H1 (cell line): ENCODE results near the gene TMEM107. TPM values are rescaled to one million over a fixed set of nuclear protein-coding genes. Genes with fewer than 3 reads are reported as not detected.

Source experiments
- CTCF ChIA-PET: fragments of 300-600 bp; sonication (Branson Sonifier 250); formaldehyde crosslinking; loops from one replicate; lab custom pipeline; 2021; ENCODE audit not compliant: partially characterized antibody; lab: Charles Lee
- POLR2A ChIA-PET: fragments of 300-600 bp; sonication (Branson Sonifier 250); formaldehyde crosslinking; loops from one replicate; lab custom pipeline; 2021; ENCODE audit warnings: inconsistent platforms; ENCODE audit not compliant: partially characterized antibody; lab: Charles Lee
- DNase-seq, 2 experiments: peaks; one replicate each; pipeline versions ENCODE4 v3.0.0 to v3.0.0-alpha.2; 2010 to 2022; ENCODE audit warnings: low spot score in 2 of 2, low read depth in 1 of 2, mixed read lengths in 1 of 2
- FAIRE-seq: peaks from 2 replicates; lab custom pipeline; 2011; peaks lifted over from hg19 to GRCh38; lab: Jason Lieb, UNC
- H2AFZ ChIP-seq: 2 replicates; pipeline ENCODE4 v1.8.1; 2012; ENCODE audit warnings: low read length, inconsistent platforms
- H2AK5ac ChIP-seq: 2 replicates; pipeline ENCODE4 v1.6.1; 2013; ENCODE audit warnings: low read depth, low read length
- H2BK120ac ChIP-seq: replicated peaks from 2 replicates; pipeline ENCODE3; 2013; ENCODE audit warnings: low read depth, low read length, inconsistent platforms
- H2BK12ac ChIP-seq: 2 replicates; pipeline ENCODE4 v1.6.1; 2013; ENCODE audit warnings: low read depth, low read length
- H2BK15ac ChIP-seq: 2 replicates; pipeline ENCODE4 v1.6.1; 2013; ENCODE audit warnings: low read length
- H2BK20ac ChIP-seq: 2 replicates; pipeline ENCODE4 v1.6.1; 2013; ENCODE audit warnings: low read length
- H2BK5ac ChIP-seq: 2 replicates; pipeline ENCODE4 v1.6.1; 2013; ENCODE audit warnings: low read depth, low read length
- H3K14ac ChIP-seq: 2 replicates; pipeline ENCODE4 v1.6.1; 2013; ENCODE audit warnings: inconsistent platforms; ENCODE audit not compliant: insufficient read length
- H3K18ac ChIP-seq: 2 replicates; pipeline ENCODE4 v1.6.1; 2013; ENCODE audit warnings: low read length; ENCODE audit errors: extremely low read depth
- H3K23ac ChIP-seq: 2 replicates; pipeline ENCODE4 v1.6.1; 2013; ENCODE audit warnings: inconsistent platforms; ENCODE audit not compliant: insufficient read length
- H3K23me2 ChIP-seq: 2 replicates; pipeline ENCODE4 v1.6.1; 2013; ENCODE audit warnings: low read depth, low read length
- H3K27ac ChIP-seq: 2 replicates; pipeline ENCODE4 v1.6.1; 2011; ENCODE audit warnings: low read depth, low read length, inconsistent platforms
- H3K27me3 ChIP-seq, 4 experiments: replicated peaks in 1 of 4; 1 replicate in 1 of 4; 2 replicates in 3 of 4; pipeline versions ENCODE4 v1.6.1 to v1.8.1; 2011 to 2013; ENCODE audit warnings: low read length in 3 of 4, mild to moderate bottlenecking in 3 of 4, inconsistent platforms in 2 of 4, mixed read lengths in 2 of 4, moderate library complexity in 1 of 4; ENCODE audit not compliant: control insufficient read depth in 3 of 4, insufficient read depth in 3 of 4; ENCODE audit errors: extremely low read depth in 1 of 4
- H3K36me3 ChIP-seq, 4 experiments: 2 replicates each; pipeline versions ENCODE4 v1.6.1 to v1.8.1; 2011 to 2013; ENCODE audit warnings: mild to moderate bottlenecking in 4 of 4, low read length in 3 of 4, moderate library complexity in 2 of 4, control low read depth in 1 of 4, inconsistent platforms in 1 of 4; ENCODE audit not compliant: insufficient read depth in 4 of 4, control insufficient read depth in 2 of 4
- H3K4ac ChIP-seq: replicated peaks from 2 replicates; pipeline ENCODE3; 2013; ENCODE audit warnings: low read length, low read depth, mixed read lengths, inconsistent platforms; ENCODE audit not compliant: insufficient read length
- H3K4me1 ChIP-seq, 4 experiments: replicated peaks in 1 of 4; 1 replicate in 1 of 4; 2 replicates in 3 of 4; pipeline versions ENCODE4 v1.6.1 to v1.8.1; 2011 to 2013; ENCODE audit warnings: low read length in 3 of 4, inconsistent platforms in 2 of 4, mixed read lengths in 1 of 4; ENCODE audit not compliant: insufficient read depth in 4 of 4, control insufficient read depth in 3 of 4
- H3K4me2 ChIP-seq, 2 experiments: 2 replicates each; pipeline versions ENCODE4 v1.6.1 to v1.8.1; 2011 to 2013; ENCODE audit warnings: low read depth in 2 of 2, low read length in 2 of 2, control low read depth in 1 of 2, inconsistent platforms in 1 of 2, mild to moderate bottlenecking in 1 of 2; ENCODE audit not compliant: insufficient read depth in 1 of 2
- H3K4me3 ChIP-seq, 4 experiments: fragments of 200-600, 300-600 bp in 1 of 4; sonication (generic), shearing (Covaris generic), sonication (Bioruptor Twin) in 1 of 4; 2 replicates each; pipeline versions ENCODE4 v1.5.1 to v1.8.1; 2011 to 2016; ENCODE audit warnings: low read length in 4 of 4, low read depth in 3 of 4, control low read depth in 2 of 4, inconsistent platforms in 2 of 4, mild to moderate bottlenecking in 2 of 4, mixed read lengths in 1 of 4, moderate library complexity in 1 of 4; ENCODE audit not compliant: insufficient read depth in 2 of 4; ENCODE audit errors: extremely low read depth in 1 of 4
- H3K56ac ChIP-seq: replicated peaks from 2 replicates; pipeline ENCODE3; 2013; ENCODE audit warnings: low read depth, mild to moderate bottlenecking, mixed read lengths, low read length, inconsistent platforms; ENCODE audit not compliant: insufficient read length
- H3K79me1 ChIP-seq: 2 replicates; pipeline ENCODE4 v1.6.1; 2013; ENCODE audit warnings: low read depth, low read length, control low read depth
- H3K79me2 ChIP-seq, 2 experiments: 2 replicates each; pipeline versions ENCODE4 v1.6.1 to v1.8.1; 2012 to 2013; ENCODE audit warnings: low read length in 2 of 2, mild to moderate bottlenecking in 2 of 2, inconsistent platforms in 1 of 2; ENCODE audit not compliant: insufficient read depth in 2 of 2, control insufficient read depth in 1 of 2
- H3K9ac ChIP-seq, 4 experiments: replicated peaks in 1 of 4; 1 replicate in 1 of 4; 2 replicates in 3 of 4; pipeline versions ENCODE4 v1.6.1 to v1.8.1; 2011 to 2013; ENCODE audit warnings: low read depth in 3 of 4, low read length in 3 of 4, control low read depth in 2 of 4, mild to moderate bottlenecking in 2 of 4, moderate library complexity in 2 of 4, inconsistent platforms in 1 of 4; ENCODE audit errors: extremely low read depth in 1 of 4
- H3K9me3 ChIP-seq, 2 experiments: 2 replicates each; pipeline versions ENCODE4 v1.6.1 to v1.8.1; 2012 to 2013; ENCODE audit warnings: mild to moderate bottlenecking in 2 of 2, moderate library complexity in 2 of 2, control low read depth in 1 of 2, inconsistent platforms in 1 of 2, low read depth in 1 of 2, low read length in 1 of 2, mixed read lengths in 1 of 2; ENCODE audit not compliant: insufficient read depth in 2 of 2
- H4K20me1 ChIP-seq, 2 experiments: replicated peaks in 1 of 2; 2 replicates each; pipeline versions ENCODE3 to v1.8.1; 2011 to 2013; ENCODE audit warnings: inconsistent platforms in 2 of 2, low read length in 2 of 2, mild to moderate bottlenecking in 1 of 2; ENCODE audit not compliant: insufficient read depth in 2 of 2, control insufficient read depth in 1 of 2
- H4K5ac ChIP-seq: 2 replicates; pipeline ENCODE4 v1.6.1; 2013; ENCODE audit warnings: low read length, low read depth, mixed read lengths, inconsistent platforms; ENCODE audit not compliant: insufficient read length
- H4K8ac ChIP-seq: 2 replicates; pipeline ENCODE4 v1.8.0; 2013; ENCODE audit warnings: mild to moderate bottlenecking, moderate library complexity, low read length, inconsistent platforms; ENCODE audit not compliant: insufficient read depth; ENCODE audit errors: extremely low read depth
- H4K91ac ChIP-seq: replicated peaks from 2 replicates; pipeline ENCODE3; 2013; ENCODE audit warnings: low read length, mixed read lengths, inconsistent platforms; ENCODE audit not compliant: insufficient read length
- TAF7 ChIP-seq: optimal IDR thresholded peaks from 2 replicates; pipeline ENCODE3; 2011; ENCODE audit warnings: low read depth, mild to moderate bottlenecking, inconsistent platforms, low read length, moderate library complexity, borderline replicate concordance
- WGBS, 2 experiments: shearing (Covaris generic) in 1 of 2; methylation state at CpG; one replicate each; pipeline versions ENCODE4 v1.1.6 to v1.1.7; 2013 to 2015; ENCODE audit warnings: low lambda C conversion rate in 2 of 2, mixed read lengths in 2 of 2, inconsistent platforms in 1 of 2, low coverage in 1 of 2, missing lambda C conversion rate in 1 of 2; ENCODE audit not compliant: insufficient replicate concordance in 2 of 2, insufficient coverage in 1 of 2, insufficient read length in 1 of 2; ENCODE audit errors: extremely low coverage in 1 of 2, missing lambda C conversion rate in 1 of 2; 5-methylcytosine and 5-hydroxymethylcytosine counted together
- polyA plus RNA-seq, 7 experiments: library from polyadenylated mRNA; depleted of rRNA in 3 of 7; stranded (reverse) in 5 of 7; unstranded in 2 of 7; fragments of >200 nt in 5 of 7; fragments of 200-250 nt in 2 of 7; gene quantifications; 1 replicate in 5 of 7; 2 replicates in 1 of 7; 4 replicates in 1 of 7; pipeline versions ENCODE4 v1.2.1 to v1.2.3, GENCODE V29; 2011 to 2013; ENCODE audit warnings: missing spikeins in 2 of 7, mixed read lengths in 2 of 7
- total RNA-seq: library from RNA; stranded (reverse); fragmentation: NEBNext Ultra II Directional; extraction: Animal tissue kit (Norgen Biotek cat#: 25700); gene quantifications from 2 replicates; pipeline ENCODE4 v1.2.1, GENCODE V29; 2021

The TMEM107 gene
- total and polyA plus RNA-seq, 2 of the 8 experiments (the other 6 are each of a cell fraction or from before 2014, with no cell fraction given), result 17.3 to 21.5 TPM

DNA sequence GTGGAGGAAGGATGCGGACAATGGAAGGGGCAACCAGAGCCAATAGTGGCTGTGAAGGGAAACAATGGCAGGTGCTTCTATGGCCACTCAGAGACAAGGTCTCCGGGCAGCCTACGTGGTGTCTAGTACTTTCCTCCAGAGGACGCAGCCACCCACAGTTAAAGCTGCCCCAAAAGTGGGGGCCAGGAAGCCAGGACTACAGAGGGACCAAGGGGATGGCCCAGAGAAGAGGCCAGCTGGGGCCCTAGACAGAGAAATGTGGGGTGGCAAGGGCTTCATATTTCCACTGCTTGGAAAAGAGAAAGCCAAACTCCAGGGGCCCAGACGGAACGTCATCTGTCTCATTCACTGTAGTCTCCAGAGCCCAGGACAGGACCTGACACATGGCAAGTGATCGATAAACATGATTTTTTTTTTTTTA lies 23.1 kb downstream of the TMEM107 start:
- TF ChIP-seq TAF7, result no peak
- Histone ChIP-seq H3K4ac (no peak overlapping the region), H3K36me3 (peaks cover 8 to 15% (median 12%) of the 10 kb centered on the region in 4 experiments; a peak in 6 of 8 replicates), H3K18ac (no peak overlapping the region), H2BK120ac (no peak overlapping the region), H3K9ac (peak overlapping the region in 2 of 4 experiments; percentile 4 to 27; a peak in 1 of 7 replicates), H4K8ac (peak overlapping the region; percentile 7; the same call in 1 of the 2 replicates), H3K27me3 (no peaks in the 10 kb centered on the region), H4K20me1 (peaks cover 0 to 18% of the 10 kb centered on the region in 2 experiments), H2BK12ac (peak overlapping the region; percentile 23), H2BK15ac (peak overlapping the region; percentile 63; the same call in 1 of the 2 replicates), H3K9me3 (no peaks in the 10 kb centered on the region), H3K4me2 (peak overlapping the region; percentile 100), H3K23ac (no peak overlapping the region), H2AK5ac (peak overlapping the region; percentile 93; the same call in 1 of the 2 replicates), H3K27ac (peak overlapping the region; percentile 84; the same call in 1 of the 2 replicates), H3K4me1 (peaks cover 12 to 33% (median 19%) of the 10 kb centered on the region in 4 experiments), H2BK5ac (no peak overlapping the region), H2BK20ac (no peak overlapping the region), H4K91ac (no peak overlapping the region), H2AFZ (no peak overlapping the region), H3K79me1 (peaks cover 7% of the 10 kb centered on the region; the same call in 1 of the 2 replicates), H4K5ac (no peak overlapping the region), H3K4me3 (peak overlapping the region in 1 of 4 experiments; percentile 85; a peak in 2 of 8 replicates), H3K56ac (no peak overlapping the region), H3K14ac (no peak overlapping the region), H3K23me2 (peaks cover 21% of the 10 kb centered on the region), H3K79me2 (peaks cover 0 to 5% of the 10 kb centered on the region in 2 experiments; a peak in 1 of 4 replicates)
- FAIRE-seq (no peak), DNase-seq (no peak)
- 88% methylated on average over 7 of the region's 7 CpGs; no CpG with 5 or more reads in 1 of the 2 experiments for WGBS, 2 experiments
- ChIA-PET CTCF (interaction anchor here (1.7 to 10.3 kb wide), 2 partner anchors 10 to 34 kb away, joined by 4 to 133 read pairs; partner anchors contain the start of gene ALOXE3), POLR2A (interaction anchor here (1.2 to 15.7 kb wide), 5 partner anchors 10 to 48 kb away, joined by 3 to 289 read pairs (median 49); partner anchors contain the start of genes ALOXE3, HES7, TMEM107 and VAMP2)
